Fibroblast of the aortic adventitia (primary cell): ENCODE results near the gene LAMA2. TPM values are rescaled to one million over a fixed set of nuclear protein-coding genes. Genes with fewer than 3 reads are reported as not detected.

Experiments used
- DNase-seq: peaks from one replicate; pipeline ENCODE4 v3.0.0-alpha.2; 2010; ENCODE audit warnings: low read depth
- H3K4me3 ChIP-seq: 2 replicates; pipeline ENCODE4 v1.5.1; 2011; ENCODE audit warnings: low read depth, mild to moderate bottlenecking, control low read depth, low read length, moderate library complexity
- CTCF ChIP-seq: IDR thresholded peaks from 2 replicates; pipeline ENCODE4 v1.5.1; 2011; ENCODE audit warnings: mild to moderate bottlenecking, low read length, control low read depth, inconsistent platforms; ENCODE audit not compliant: insufficient read depth
- total RNA-seq: library from RNA; depleted of rRNA; stranded (reverse); fragments of >200 nt; gene quantifications from 2 replicates; pipeline ENCODE4 v1.2.3, GENCODE V29; 2012; ENCODE audit warnings: low replicate concordance

Gene LAMA2
- total RNA-seq, 1 donor: 99.1 TPM

- H3K4me3 ChIP-seq: no peak overlapping the region
- DNase-seq: no peak
- TF ChIP-seq CTCF: no peak
Observed at GRCh38 chr6:129307845-129308244, 424.9 kb downstream of the LAMA2 start.

GRCh38 chr6:129309154-129309553, 426.2 kb downstream of the LAMA2 start:
- TF ChIP-seq CTCF: no peak
- no peak for DNase-seq
- no peak overlapping the region for H3K4me3 ChIP-seq

- H3K4me3 ChIP-seq: no peak overlapping the region
- no peak for TF ChIP-seq CTCF
- peak; percentile 67 for DNase-seq
Observed at GRCh38 chr6:129312880-129313279, 429.9 kb downstream of the LAMA2 start.

GRCh38 chr6:129314575-129314974, 431.6 kb downstream of the LAMA2 start:
- DNase-seq: no peak
- H3K4me3 ChIP-seq: no peak overlapping the region
- no peak for TF ChIP-seq CTCF

GRCh38 chr6:129317931-129318820, 435.2 kb downstream of the LAMA2 start:
- H3K4me3 ChIP-seq: no peak overlapping the region
- TF ChIP-seq CTCF: no peak
- DNase-seq: peak; percentile 75

GRCh38 chr6:129320892-129321291, 438.0 kb downstream of the LAMA2 start:
- H3K4me3 ChIP-seq: no peak overlapping the region
- TF ChIP-seq CTCF: no peak

More at GRCh38 chr6:129320892-129321291, 438.0 kb downstream of the LAMA2 start:
- peak; percentile 20 for DNase-seq
